Epithelial cell of umbilical artery (primary cell): ENCODE results near the gene OR10A5. TPM values are rescaled to one million over a fixed set of nuclear protein-coding genes. Genes with fewer than 3 reads are reported as not detected.

ENCODE experiments used
- total RNA-seq: library from RNA; depleted of rRNA; stranded (reverse); fragments of >200 nt; gene quantifications from 2 replicates; pipeline ENCODE4 v1.2.3, GENCODE V29; 2014

OR10A5 gene, protein sequence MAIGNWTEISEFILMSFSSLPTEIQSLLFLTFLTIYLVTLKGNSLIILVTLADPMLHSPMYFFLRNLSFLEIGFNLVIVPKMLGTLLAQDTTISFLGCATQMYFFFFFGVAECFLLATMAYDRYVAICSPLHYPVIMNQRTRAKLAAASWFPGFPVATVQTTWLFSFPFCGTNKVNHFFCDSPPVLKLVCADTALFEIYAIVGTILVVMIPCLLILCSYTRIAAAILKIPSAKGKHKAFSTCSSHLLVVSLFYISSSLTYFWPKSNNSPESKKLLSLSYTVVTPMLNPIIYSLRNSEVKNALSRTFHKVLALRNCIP
- total RNA-seq, result not detected in 2 replicates

DNA sequence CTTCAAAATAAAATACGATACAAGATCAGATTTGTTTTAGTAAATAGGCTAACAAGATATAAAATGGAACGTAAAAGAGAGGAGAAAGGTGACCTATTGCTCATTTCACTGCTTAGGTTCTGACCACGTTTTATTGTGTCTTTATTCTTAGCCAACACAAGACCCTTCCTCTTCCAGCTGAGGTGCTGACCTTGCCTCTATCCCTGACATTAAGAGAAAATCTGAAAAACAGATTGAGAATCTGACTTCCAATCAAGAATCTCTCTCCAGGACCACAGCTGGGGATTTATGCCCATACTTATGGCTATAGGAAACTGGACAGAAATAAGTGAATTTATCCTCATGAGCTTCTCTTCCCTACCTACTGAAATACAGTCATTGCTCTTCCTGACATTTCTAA is at the start of gene OR10A5:
Gene OR10A5 (plus strand): TSS at position 301 of the 400 bp plus-strand sequence. CDS start 0 bp downstream, at position 301.

DNA sequence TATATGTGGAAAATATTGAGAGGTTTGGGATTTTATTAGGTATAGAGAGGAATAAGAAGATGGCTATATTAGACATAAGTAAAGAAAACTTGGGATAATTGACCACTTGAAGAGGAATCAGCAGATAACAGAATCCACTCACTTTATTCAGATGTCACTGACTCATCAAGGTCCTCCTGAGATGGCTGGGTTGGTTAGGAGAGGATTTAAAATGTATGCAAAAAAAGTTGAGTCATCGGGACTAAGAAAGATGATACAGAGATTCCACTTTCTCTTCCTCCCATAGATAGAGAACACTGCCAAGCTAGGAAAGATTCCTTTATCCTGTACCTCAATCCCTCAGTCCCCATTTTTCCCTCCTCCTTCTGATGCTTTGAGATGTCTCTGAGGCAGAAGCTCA is 46.1 kb upstream of the OR10A5 start, which contains the start of gene OR6A2:
Gene OR6A2 (minus strand): TSS at position 288 of the 400 bp plus-strand sequence. CDS start 3,981 bp downstream, outside the sequence.

DNA sequence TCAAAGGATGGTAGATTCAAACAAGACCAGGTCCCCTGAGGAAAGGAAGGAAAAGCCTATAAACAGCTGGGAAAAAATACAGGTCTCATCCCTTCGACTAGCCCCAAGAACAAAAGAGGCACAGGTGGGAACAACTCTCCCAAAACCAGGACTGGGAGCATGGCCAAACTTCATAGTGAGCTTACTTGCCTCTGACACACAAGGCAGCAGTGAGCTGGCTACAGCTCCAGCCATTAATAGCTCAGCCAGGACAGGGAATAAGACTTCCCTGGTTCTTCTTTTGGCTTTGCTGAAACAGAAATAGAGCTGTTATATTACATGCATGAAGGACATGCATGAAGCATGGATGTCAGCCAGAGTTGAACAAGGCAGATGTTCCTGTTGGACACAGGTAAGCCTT is 17.5 kb downstream of the OR10A5 start, which contains the start of gene OR10A2:
Gene OR10A2 (plus strand): TSS at position 97 of the 400 bp plus-strand sequence. CDS start 6,698 bp downstream, outside the sequence.

GRCh38 chr11:6876325-6876724 is 30.8 kb downstream of the OR10A5 start, which contains the start of gene OR10A4:
TSS of gene OR10A4 (plus strand) at chr11:6876625. CDS start at chr11:6876648, 23 bp downstream.

GRCh38 chr11:6892400-6892799 is 46.9 kb downstream of the OR10A5 start, which contains the start of gene OR2D2:
TSS of gene OR2D2 (minus strand) at chr11:6892500. CDS start at chr11:6892500, 0 bp downstream.

Other genes with a start within 250 kb of the OR10A5 start
- 10.7 and 15.8 TPM in 2 replicates for gene RRP8, start 242.1 kb upstream of the OR10A5 start, total RNA-seq
- gene ILK, start 241.9 kb upstream of the OR10A5 start, total RNA-seq, result 122 and 162 TPM in 2 replicates
- gene TAF10, start 233.5 kb upstream of the OR10A5 start, total RNA-seq, result 20.1 and 33.5 TPM in 2 replicates
- gene TPP1, start 226.3 kb upstream of the OR10A5 start, total RNA-seq, result 48.1 and 60.3 TPM in 2 replicates
- gene DCHS1, start 189.9 kb upstream of the OR10A5 start, total RNA-seq, result 29.0 and 30.2 TPM in 2 replicates
- 87.7 and 916 TPM in 2 replicates for gene MRPL17, start 162.3 kb upstream of the OR10A5 start, total RNA-seq
- under 0.01 and 0.15 TPM in 2 replicates for gene OR2AG2, start 73.7 kb upstream of the OR10A5 start, total RNA-seq
- gene OR2AG1, start 62.7 kb upstream of the OR10A5 start, total RNA-seq, result not detected in 2 replicates
- under 0.01 and 0.46 TPM in 2 replicates for gene OR6A2, start 46.0 kb upstream of the OR10A5 start, total RNA-seq
- not detected in 2 replicates for gene OR10A2, start 17.4 kb downstream of the OR10A5 start, total RNA-seq
- not detected in 2 replicates for gene OR10A4, start 30.9 kb downstream of the OR10A5 start, total RNA-seq
- 0.15 and 0.32 TPM in 2 replicates for gene OR2D2, start 46.8 kb downstream of the OR10A5 start, total RNA-seq
- gene OR2D3, start 75.3 kb downstream of the OR10A5 start, total RNA-seq, result not detected in 2 replicates
- 2.9 and 7.1 TPM in 2 replicates for gene ZNF215, start 80.7 kb downstream of the OR10A5 start, total RNA-seq
- 1.9 and 3.5 TPM in 2 replicates for gene ZNF214, start 174.7 kb downstream of the OR10A5 start, total RNA-seq
- gene NLRP14, start 174.8 kb downstream of the OR10A5 start, total RNA-seq, result under 0.01 and 0.15 TPM in 2 replicates
- gene RBMXL2, start 243.3 kb downstream of the OR10A5 start, total RNA-seq, result under 0.01 TPM in 1 of 2 replicates, not detected in the other